NCI-H2227 (cell line): ENCODE results near the gene LPAR3.

ENCODE experiments used
- DNase-seq: peaks from one replicate; lab custom pipeline; 2025; ENCODE audit not compliant: unreplicated experiment; lab: John Stamatoyannopoulos, UW

The LPAR3 gene

DNA sequence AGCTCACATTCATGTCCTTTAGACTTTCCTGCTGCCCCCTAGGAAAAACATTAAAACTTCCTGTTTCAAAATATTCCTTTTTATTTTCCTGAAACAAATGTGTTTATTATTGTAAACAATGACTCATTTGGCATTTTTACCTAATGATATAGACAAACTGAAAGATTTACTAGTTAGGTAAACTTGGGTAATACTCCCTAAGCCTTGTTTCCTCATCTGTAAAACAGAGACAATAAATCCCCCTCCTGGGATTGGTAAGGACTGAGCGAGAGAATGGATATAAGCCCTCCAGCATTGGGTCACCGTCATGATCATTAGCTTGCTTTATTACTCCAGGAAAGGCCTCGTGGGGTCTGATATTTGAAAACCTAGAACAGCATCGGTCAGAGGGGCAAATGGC, 59.8 kb downstream of the LPAR3 start:
- no peak for DNase-seq

DNA sequence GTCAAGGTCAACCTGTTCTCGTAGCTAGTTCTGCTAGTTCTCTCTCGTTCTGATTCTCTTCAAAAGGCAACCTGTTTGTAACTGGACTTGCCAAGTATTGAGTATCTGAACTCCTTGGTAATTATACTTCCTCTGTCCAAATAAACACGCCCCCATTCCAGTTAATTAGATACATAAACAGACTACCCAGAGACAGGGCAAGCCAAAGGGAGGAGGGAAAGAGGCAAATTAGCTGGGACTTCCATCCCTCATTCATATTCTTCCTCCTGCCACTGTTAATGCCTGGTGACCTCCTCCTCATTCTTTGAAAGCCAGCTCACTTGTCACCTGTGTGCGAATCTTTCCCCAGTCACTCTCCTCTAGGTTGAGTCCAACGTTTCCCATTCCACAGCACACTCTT, 62.9 kb downstream of the LPAR3 start:
- no peak for DNase-seq

DNA sequence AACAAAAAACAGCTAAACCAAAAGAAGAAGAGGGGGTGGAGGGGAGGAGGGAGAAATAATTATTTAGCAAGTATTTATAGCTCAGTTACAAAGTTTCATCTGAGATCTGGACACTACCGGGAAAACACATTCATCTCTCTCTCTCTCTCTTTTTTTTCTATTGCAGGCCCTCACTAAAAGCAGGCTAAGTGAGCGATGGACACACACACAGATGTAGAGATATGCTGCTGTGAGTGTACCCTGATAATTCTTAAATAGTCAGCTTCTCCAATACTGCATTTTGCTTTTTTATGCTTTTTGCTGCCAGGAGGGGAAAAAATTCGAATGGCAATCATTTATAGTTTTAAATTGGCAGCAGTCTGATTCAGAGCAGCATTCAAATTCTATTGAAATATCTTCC, 65.0 kb downstream of the LPAR3 start:
- no peak for DNase-seq

DNA sequence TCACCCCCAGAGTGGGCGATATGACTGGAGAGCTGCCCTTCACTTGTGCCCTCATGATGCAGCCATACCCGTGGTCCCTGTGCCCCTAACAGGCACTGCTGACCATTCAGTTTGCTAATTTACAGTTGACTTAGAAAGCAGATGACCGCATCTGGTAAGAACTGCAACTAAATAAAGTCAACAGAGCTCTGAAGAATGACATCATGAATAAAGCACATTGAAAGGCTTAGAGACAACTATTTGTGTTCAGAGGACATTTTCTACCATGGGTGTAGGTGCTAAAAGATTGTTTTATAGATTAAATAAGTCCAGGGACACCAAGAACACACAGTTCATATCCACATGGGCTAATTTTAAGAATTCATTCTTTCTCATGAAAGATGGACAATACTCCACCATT, 65.5 kb downstream of the LPAR3 start:
- DNase-seq = no peak

DNA sequence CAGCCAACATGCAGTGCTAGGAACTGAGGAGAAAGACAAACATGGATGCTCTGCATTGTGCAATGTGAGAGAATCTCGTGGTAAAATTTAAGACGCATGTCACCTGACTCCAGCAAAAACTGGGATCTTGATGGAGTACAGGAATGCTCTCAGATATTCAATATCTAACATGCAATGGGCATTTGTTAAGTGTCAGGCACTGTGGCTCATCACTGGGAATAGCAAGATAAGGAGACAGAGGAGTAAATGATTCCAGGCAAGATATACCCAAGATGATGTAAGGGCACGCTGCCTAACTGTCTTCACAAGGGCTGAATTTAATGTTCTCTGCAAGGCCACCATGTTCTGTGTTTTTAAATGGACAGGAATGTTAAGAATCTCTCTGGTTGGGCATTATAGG, 67.8 kb downstream of the LPAR3 start:
- no peak for DNase-seq

DNA sequence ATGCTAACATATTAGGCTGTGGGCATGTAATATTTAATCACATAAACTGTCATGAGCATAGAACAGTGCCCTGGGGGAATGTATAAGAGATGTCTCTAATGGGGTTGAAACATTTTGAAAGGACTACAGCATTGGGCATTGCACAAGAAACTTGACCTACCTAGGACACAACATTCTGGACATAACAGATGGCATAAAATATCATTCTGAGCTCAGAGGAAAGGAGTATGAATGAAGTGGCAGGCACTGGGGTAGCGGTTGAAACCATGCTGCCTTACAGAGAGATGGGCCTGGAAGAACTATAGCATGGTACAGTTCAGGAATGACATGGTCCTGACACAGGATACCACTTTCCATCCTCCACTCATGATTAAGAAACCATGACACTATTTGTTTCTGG, 69.0 kb downstream of the LPAR3 start:
- DNase-seq = no peak

DNA sequence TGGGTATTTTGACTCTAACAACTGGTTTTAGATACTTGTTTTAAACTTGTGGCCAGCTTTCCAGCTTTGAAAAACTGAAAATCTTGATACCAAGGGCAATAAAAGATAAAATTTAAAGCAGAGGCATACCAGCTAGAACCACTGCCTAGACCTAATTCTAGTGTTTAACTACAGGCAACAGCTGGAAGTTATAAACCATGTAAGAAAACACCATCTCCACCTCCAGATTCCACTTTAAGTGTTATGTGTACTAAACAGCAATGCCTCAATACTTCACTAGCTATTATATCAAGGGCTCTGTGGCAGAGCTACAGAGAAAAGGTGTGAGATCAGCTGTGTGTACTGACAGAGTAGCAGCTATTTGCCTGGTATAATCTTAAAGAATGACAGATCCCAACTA, 69.5 kb downstream of the LPAR3 start:
- DNase-seq = no peak

DNA sequence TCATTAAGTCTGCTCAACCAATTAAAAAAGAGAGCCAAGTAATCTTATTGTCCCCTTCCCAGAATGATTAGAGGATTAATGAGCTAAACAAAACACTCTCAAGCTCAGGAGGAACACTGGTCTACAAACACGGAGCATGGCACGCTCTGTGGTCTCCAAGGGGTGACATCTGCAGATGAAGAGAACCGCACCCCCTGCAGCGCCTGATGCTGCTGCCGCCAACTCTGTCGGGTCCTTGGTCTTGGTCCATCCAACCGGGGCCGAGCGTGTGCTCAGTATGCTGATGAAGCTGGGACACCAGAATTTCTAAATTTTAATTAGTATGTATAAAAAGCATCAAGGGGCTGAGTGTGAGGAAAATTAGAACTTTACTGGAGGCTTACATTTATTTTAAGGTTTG, 82.7 kb downstream of the LPAR3 start:
- DNase-seq = no peak

DNA sequence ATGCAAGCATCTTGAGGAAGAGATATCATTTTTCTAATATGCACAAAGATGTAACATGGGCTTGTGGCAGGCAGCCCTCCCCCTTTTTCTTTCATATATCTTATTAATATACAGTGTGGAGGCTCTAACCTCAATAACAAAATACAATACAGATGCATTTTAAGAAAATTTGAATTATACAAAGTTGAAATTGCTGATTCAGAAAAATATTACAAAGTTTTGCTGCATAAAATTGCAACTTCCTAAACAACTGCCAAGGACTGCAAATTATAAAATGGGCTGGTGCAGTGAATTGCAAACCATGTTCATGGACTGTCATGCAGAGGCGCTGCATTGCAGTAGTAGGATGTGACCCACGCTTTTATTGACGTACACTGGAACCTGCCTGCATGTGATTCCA, 84.0 kb downstream of the LPAR3 start:
- no peak for DNase-seq

DNA sequence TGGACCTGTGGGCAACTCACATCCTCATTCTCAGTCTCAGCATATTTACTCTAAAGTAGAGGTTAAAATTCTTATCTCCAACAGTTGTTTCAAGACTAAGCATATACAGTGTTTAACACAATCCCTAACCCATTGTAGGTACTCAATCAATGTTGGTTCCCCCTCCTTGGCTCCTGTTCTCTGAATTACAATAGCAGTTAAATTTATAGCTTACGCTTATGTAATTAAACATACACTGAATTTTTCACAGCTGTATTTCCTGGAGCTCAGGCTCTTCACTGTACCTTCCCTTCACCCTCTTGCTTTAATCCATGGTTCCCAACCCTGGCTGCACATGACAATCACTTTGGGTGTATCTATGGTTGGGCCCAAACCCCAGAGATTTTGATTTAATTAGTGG, 89.4 kb downstream of the LPAR3 start:
- DNase-seq = no peak

DNA sequence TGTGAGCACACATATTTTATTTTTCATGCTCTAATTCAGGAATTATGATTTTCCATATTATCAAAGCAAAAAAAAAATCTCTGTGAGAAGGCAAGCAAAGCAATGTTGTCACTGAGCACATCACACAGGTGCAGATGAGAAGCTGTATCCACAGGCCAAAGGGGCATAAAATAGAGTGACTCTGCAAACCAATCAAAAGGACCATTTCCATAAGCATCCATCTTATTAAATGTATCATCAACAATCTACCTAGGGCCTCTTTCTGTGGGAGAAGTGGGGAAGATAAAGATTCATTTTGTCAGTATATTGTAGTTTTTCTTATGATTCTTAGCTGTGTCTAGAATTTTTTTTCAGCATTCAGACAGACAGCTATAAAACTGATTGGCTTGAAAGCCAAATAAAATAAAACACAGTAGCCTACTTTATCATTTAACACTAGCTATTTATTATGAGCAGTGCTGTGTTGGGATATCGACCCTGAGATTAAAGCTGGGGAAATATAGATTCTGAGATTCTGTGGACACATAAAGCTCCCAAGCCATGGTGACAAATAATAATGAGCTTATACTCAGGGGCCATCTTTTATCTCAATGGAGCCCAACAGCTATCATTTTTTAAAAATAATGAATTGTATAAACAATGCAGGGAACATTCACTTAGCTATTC, 90.3 kb downstream of the LPAR3 start:
- no peak for DNase-seq

DNA sequence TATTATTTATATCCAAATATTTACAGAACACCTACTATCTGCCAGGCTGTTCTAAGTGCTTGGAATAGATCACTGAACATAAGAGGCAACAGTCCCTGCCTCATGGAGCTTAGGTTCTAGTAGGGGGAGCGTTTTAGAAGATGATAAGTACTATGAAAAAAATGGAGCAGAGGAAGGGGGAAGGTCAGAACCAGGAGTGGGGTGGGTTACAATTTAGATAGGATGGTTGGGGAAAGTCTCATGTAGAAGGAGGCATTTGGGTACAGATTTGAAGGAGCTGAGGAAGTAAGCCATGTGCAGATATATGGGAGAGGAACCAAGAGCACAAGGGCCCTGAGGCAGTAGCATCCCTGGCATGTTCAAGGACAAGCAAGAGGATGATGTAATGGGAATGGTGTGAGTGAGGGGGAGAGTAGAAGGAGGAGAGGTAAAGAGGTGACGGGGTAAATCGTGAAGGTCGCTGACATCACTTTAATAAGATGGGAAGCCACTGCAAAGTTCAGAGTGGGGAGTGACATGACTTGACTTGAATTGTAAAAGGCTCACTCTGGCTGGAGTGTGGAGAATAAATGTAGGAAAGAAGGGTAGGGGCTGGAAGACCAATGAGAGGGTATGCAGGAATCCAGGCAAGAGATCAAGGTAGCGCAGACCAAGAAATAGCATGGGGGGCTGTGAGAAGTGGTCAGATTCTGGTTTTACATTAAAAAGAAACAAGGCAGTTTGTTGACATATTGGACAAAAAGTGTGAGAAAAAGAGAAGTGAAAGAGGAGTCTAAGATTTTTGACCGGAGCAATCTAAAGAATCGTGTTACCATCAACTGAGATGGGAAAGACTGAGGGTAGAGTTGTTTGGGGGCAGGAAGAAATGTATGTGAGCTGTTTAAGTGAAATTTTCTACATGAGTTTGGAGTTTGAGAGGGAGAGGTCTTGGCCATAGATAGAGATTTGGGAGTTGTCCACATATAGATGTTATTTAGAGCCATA, 92.6 kb downstream of the LPAR3 start:
- DNase-seq = no peak

DNA sequence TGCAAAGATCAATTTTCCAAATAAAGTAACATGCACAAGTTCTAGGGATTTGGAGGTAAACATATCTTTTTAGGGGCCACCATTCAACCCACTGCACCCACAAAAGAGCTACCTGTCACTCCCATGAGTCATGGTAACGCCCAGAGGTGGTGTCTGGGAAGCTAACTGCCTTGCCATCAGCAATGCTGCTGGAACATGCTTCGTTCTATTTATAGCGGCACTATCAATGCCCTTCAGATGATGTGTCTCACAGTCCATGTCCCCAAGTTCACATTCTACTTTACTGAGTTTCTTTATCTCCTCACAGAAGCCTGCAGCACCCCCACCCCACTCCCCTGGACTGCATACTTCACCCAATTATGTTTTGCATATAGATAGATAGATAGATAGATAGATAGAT, 95.4 kb downstream of the LPAR3 start:
- no peak for DNase-seq

DNA sequence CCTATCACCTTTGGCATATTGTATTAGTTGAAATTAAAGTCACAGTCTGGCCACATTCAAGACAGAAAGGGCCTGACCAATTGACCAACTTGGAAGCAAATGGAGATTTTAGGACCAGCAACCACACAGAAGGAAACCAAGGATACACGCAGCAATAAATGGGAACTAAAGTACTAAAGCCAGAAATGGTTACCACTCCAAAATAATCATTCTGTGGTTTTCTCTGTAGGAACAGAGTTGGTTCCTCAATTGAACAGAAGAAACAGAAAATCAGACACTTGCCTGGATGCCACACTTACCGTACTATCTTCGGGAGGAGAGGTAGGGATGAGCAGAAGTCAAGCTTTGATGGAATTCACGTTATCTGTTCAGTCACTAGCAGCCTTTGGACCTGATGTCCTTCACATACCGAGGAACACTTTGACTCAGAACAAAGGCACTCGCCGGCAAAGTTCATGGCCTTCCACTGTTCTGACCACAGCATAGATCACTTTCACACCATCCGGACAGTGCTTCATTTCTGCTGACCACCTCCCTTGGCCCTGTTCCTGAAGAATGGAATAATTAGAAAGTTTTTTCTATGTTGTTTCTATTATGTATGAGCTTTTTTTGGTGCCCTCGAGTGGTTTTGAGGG, 96.9 kb downstream of the LPAR3 start:
- DNase-seq = no peak

DNA sequence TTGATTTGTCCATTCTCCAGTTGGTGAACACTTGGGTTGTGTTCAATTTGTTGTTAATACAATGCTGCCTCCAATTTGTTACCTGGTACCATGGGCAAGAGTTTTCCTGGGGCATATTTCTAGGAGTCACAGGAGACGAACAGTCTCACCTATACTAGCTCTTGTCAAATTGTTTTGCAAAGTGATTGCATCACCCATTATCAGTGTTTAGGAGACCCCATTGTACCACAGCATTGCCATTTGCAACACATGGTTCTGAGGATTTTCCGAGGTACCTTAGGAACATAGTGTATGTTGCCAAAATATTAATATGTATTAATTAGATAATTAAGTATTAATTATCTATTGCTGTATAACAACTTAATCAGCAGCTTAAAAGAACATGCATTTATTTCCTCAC, 97.8 kb downstream of the LPAR3 start:
- DNase-seq = no peak

DNA sequence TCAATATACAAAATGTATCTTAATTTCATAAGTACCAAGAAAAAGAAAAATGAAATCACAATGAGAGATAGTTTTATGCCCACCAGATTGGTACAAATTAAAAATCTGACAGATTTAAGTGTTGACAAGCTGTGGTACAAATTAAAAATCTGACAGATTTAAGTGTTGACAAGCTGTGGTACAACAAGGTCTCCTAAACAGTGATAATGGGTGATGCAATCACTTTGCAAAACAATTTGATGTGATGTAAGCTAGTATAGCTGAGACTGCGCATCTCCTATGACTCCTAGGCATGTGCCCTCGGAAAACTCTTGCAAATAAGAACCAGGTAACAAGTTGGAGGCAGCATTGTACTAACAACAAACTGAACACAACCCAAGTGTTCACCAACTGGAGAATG, 100.6 kb downstream of the LPAR3 start:
- DNase-seq = no peak

DNA sequence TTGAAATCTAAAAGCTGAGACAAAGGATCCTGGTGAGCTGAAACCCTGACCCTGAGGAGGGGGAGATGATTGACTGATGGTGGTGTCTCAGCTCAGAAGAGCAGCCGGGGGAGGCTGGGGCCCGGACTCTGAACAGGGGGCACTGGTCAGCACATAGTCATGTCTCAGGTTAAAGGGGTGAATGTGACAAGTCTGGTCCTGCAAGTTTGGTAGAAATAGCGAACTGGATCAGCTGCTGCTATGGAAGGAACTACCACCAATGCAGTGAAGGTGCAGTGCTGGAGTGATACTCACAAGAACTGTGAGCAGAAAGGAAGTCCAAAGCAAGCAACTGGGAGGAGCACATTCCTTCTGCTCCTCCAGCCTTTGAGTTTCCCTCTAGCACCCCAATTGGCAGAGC, 104.0 kb downstream of the LPAR3 start:
- DNase-seq = no peak

DNA sequence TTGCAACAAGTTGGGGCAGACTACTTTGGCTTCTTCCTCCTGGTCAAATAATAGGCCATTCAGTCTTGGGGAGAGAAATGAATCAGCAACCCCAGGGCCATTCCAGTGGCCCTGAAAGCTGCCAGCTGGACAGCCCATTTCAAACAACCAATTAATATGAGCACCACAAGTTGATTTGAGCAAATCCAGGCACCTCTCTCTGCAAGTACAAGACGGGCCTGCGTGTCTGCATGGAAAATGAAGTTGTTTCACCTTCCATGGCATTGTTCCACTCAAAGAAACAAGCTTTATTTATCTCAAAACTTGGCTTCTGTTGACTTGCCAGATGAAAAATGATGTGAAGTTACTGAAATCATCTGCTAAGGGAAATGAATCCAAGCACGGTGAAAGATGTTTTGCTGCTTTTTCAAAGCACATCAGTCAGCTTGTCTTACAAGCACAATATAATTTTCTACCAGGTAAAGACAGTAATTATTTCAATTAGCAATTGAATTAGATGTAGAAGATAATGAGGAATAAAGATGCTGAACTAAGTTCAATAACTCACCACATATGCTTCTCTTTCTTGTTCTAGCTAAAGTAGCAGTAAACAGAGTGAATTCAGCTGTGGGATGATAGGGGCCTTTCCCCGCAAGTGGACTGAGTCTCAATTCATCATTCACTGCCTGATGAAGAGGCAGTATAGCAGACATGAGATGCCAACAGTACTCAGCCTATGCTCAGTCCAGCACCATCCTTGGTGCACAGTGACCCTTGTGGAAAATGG, 107.6 kb downstream of the LPAR3 start:
- no peak for DNase-seq

DNA sequence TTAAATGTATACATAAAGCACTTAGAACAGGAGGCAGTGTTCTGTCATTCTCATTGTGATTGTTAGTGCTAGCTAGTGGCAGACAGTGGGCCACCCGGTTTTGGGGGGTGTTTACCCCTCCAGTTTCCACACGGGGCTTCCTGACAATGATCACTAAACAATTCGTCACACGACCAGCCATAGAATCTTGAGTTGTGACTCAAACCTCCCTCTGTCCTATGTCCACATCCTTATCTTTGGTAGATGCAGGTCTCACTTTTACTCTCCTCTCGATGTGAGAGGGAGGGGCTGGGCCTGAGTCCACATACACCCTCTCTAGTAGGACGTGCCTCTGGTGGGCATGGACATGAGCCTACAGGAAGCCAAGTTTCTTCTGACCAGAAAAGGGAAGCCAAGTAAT, 110.1 kb downstream of the LPAR3 start:
- DNase-seq = no peak

DNA sequence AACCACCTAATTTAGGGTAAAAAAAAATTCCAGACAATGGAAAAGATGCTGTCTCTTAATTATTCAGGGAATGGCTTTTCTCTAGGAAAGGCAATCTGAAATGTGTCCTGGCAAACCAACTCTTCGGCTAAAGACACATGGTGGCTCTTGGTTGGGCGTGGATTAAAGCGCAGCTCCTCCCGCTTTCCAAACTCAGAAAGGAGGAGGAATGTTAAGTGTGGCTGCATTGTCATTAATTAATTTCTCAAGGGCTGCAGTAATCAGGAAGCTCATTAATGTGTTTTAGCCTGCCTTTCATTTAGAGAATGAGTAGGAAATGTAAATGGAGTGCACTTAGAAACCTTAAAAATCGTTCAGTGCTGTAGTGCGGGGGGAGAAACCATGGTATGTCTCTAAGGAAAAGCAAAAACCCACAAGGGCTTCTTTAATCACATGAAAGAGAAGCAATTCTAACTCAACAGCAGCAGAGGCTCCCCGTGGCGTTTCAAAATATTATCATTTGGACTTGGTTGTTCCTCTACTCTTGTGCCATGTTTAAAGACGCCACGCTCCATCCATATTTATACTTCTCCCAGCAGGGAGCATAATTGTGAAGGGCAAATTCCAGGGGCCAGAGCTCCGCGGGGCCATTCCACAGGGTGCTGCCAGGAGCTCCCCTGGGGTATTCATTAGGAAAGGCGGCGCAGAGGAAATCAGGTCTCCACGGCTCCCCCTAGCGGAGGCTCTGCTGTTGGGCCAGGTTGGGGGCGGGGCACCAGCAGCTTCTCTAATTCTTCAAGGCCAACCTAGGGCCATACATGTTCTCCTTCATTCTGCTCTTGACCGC, 110.8 kb downstream of the LPAR3 start:
- peak; percentile 88 for DNase-seq
